ENCODE measurements around the gene EPB41L4A. TPM values are rescaled to one million over a fixed set of nuclear protein-coding genes. Genes with fewer than 3 reads are reported as not detected.

Gene EPB41L4A
- total RNA-seq, 1 experiment from 2014 or later = not detected

GRCh38 chr5:112146323-112147226 lies 272.5 kb downstream of the EPB41L4A start:
- in situ Hi-C loops (cut with HindIII; ENCODE audit: low sequenced_read_pairs) = no loop called here
- DNase-seq (ENCODE audit: low spot score) = peak; percentile 94

DNA sequence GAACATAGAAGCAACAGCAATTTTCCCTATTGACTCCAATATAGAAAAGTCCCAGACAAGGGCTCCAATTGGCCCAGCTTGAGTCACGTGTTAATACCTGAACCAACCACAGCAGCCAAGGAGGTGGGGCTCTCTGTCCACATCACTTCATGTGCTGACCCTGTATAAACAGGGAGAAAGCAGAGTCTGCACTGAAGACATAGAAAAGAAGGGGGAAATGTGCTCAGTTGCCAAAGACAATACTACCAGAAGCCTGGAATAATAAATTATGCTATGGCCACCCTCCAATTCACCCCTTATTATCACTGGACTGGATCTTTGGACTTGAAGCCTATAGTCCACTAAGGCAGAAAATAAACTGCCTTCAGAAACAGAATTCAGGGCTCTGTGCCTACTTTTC lies 275.4 kb downstream of the EPB41L4A start:
- in situ Hi-C loops (cut with HindIII; ENCODE audit: low sequenced_read_pairs) = no loop called here
- no peak for DNase-seq (ENCODE audit: low spot score)

DNA sequence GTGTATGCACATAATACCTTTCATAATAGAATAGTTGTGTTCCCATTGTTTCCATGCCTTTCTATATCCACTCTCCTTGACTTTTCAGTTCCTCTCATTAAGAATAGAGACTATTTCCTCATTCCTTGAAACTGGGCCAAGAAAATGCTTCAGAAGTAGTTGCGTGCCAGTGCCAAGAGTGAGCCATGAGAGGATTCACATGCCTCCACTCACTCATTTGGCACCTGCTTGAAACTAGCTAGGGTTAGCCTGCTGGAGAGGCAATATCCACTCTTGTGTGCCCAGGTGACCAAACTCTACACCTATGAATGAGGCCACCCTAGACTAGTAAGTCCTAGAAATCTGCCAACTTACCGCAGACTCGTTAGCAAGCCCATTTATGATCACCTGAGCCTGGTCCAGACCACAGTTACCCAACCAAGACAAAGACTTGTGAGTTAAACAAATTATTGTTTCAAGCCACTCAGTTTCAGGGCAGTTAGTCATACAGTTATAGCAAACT lies 276.3 kb downstream of the EPB41L4A start:
- in situ Hi-C loops (cut with HindIII; ENCODE audit: low sequenced_read_pairs) = no loop called here

DNA sequence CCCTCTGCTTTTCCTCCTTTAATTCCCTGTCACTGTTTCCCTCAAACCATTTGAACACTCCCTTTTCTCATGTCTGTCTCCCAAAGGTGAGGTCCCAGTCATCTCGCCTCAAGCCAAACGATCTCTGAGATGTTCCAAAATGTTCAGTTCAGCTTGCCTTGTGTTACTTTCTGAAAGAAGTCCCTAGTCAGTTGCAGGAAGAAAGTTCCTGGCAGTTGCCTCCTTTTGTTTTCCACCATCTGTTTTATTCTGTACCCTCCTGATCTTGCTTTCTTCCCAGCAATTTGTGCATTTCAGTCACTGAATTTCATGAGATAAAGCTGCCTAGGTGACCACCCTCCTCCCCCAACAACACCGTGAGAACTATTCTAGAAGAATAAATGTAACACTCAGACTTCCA lies 277.5 kb downstream of the EPB41L4A start:
- in situ Hi-C loops (cut with HindIII; ENCODE audit: low sequenced_read_pairs) = no loop called here
- peak; percentile 66 for DNase-seq (ENCODE audit: low spot score)

More for the DNA sequence above, 276.3 kb downstream of the EPB41L4A start:
- peak; percentile 40 for DNase-seq (ENCODE audit: low spot score)

DNA sequence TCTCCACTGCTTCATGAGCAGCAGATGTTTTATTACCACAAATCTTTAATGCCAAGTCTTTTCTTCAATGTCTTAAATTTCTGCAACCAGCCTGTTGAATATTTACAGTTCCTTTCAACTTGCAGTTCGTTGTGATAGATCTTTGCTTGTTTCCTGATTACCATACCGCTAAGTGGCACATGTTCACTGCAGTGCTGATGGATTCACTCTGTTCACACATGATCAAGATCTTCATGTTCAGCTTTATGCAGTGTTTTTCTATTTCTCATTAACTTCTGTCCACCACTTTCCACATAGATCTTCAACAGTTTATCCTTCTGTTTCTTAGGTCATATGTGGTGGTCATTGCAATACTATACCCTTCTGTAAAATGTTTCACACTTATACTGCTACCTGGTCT lies 280.6 kb downstream of the EPB41L4A start:
- in situ Hi-C loops (cut with HindIII; ENCODE audit: low sequenced_read_pairs) = no loop called here
- no peak for DNase-seq (ENCODE audit: low spot score)

- in situ Hi-C loops (cut with HindIII; ENCODE audit: low sequenced_read_pairs) = no loop called here
- DNase-seq (ENCODE audit: low spot score) = no peak
Observed at GRCh38 chr5:112136773-112137172, 282.3 kb downstream of the EPB41L4A start.

DNA sequence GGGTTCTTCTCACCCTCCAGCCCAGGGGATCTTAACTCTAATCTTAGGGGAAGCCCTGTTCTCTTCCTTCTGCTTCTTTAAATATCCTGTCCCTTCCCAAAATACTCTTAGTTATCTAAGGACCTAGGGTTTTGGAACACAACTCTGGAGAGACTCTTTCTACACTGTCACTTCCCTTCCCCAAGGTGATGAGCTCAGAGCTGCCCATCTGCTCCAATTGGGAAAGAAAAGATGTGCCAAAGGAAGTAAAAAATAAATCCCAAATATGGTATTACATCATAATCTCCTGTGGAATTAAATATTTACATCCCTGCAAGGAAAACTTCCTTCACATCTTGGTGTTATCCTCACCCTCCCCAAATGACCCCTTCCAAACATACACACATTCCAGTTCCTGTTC lies 291.2 kb downstream of the EPB41L4A start:
- in situ Hi-C loops (cut with HindIII; ENCODE audit: low sequenced_read_pairs) = no loop called here
- peak; percentile 96 for DNase-seq (ENCODE audit: low spot score)

- no peak for DNase-seq (ENCODE audit: low spot score)
- in situ Hi-C loops (cut with HindIII; ENCODE audit: low sequenced_read_pairs) = no loop called here
Observed at GRCh38 chr5:112126982-112127381, 292.1 kb downstream of the EPB41L4A start.

DNA sequence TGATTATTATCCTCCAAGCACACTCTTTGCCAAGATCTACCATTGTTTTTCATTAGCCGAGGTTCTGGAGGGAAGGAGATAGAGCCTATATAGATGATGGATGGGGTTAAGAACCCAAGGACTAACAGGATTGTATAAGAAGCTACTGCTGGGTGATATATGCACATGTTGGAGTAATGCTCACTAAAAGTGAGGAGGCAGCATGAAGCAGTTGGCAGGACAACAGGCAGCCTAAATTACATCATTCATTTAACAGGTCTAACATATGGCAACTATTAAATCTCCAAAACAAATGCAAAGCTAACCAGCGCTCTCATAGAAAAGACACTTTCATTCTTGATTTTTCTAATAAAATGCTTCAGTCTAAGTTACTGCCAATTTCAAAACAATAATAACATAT lies 293.2 kb downstream of the EPB41L4A start:
- in situ Hi-C loops (cut with HindIII; ENCODE audit: low sequenced_read_pairs) = no loop called here
- peak; percentile 95 for DNase-seq (ENCODE audit: low spot score)

GRCh38 chr5:112124788-112125187 lies 294.3 kb downstream of the EPB41L4A start:
- peak; percentile 97 for DNase-seq (ENCODE audit: low spot score)
- in situ Hi-C loops (cut with HindIII; ENCODE audit: low sequenced_read_pairs) = no loop called here

DNA sequence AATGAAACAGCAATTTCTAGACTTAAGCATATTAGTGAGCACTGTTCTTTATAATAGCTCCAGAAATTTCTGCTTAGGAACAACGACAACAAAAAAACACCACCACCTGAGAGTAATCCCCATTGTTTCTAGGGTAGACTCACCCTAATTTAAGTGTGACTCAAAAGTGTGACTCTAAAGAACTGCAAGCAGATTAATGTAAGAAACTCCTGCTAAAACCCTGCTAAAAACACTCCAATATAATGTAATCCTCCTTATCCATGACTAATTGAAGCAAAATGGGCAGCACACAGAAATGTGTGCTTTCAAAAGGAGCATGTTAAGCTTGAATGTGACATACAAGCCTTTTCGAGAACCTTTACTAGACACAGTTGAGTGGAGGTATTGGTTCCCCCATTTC lies 296.0 kb downstream of the EPB41L4A start:
- in situ Hi-C loops (cut with HindIII; ENCODE audit: low sequenced_read_pairs) = no loop called here
- no peak for DNase-seq (ENCODE audit: low spot score)

DNA sequence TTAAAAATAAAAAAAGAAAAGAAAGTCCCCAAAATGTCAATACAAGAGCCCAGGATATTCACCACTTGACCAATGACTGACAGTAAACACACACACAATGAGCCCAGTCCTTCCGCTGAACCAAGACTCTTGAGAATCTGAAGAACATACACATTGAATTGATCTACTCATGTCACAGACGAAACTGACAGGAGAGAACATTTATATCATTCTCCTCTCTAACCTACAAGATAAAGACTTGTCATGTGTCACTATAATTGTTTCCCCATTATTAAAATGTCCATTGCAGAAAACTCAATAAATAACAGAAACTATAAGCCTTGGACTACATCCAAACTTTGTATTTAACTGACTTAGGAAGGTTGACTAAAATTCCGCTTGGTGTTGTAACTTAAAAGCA lies 296.7 kb downstream of the EPB41L4A start:
- no peak for DNase-seq (ENCODE audit: low spot score)
- in situ Hi-C loops (cut with HindIII; ENCODE audit: low sequenced_read_pairs) = no loop called here

GRCh38 chr5:112121258-112121657 lies 297.8 kb downstream of the EPB41L4A start:
- DNase-seq (ENCODE audit: low spot score) = no peak
- in situ Hi-C loops (cut with HindIII; ENCODE audit: low sequenced_read_pairs) = no loop called here

DNA sequence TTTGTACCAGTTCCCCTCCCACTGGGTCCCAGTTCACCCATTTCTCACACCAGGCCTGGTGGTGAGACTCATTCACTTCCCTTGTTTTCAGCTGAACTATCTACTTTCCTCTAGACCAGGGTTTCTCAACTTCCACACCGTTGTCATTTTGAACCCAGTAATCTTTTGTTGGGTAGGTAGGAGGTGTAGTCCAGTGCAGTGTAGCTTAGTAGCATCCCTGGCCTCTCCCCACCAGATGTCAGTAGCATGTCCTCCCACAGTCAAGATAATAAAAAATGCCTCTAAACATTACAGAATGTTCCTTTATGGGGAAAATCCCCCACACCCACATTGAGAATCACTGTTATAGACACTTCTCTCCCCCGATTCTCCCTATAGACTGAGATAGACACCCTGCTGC lies 299.1 kb downstream of the EPB41L4A start:
- in situ Hi-C loops (cut with HindIII; ENCODE audit: low sequenced_read_pairs) = no loop called here
- DNase-seq (ENCODE audit: low spot score) = no peak

DNA sequence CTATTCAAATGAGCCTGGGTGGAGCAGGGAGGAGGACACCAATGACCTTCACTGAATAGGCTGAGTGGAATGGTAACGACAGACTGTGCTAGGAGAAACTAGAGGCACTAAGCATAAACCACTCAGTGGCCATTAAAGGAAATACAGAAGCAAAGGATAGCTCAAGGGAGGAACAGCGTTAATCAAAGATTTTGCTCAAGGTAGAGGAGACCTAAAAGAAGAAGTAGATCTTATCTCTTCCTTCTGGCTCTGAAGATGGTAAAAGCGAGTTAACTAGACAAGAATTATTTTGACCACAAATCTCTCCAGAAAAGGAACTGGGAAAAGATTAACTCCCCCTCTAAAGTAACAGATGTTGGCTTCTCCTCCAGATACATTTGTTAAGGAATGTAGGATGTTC lies 299.6 kb downstream of the EPB41L4A start:
- no peak for DNase-seq (ENCODE audit: low spot score)
- in situ Hi-C loops (cut with HindIII; ENCODE audit: low sequenced_read_pairs) = no loop called here

- in situ Hi-C loops (cut with HindIII; ENCODE audit: low sequenced_read_pairs) = no loop called here
- no peak for DNase-seq (ENCODE audit: low spot score)
Observed at GRCh38 chr5:112117551-112117950, 301.5 kb downstream of the EPB41L4A start.

- in situ Hi-C loops (cut with HindIII; ENCODE audit: low sequenced_read_pairs) = no loop called here
- DNase-seq (ENCODE audit: low spot score) = peak; percentile 37
Observed at GRCh38 chr5:112116371-112116770, 302.7 kb downstream of the EPB41L4A start.

DNA sequence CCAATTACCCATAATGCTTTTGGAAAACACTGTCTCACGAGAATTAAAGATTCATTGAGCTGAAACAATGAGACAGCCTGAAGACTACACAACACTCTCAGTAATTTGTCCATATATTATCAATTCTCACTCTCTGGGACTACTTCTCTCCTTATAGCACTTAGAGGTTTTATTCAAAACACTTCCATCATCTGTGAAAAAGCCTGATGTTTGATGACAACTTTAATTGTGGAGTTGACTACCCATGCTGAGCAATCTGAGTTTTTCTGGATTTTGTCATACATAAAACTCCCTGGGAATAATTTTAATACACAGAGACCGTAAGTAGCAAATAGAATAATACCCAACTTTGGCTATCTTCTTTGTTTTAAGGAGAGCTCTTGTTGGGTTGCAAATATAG lies 305.5 kb downstream of the EPB41L4A start:
- DNase-seq (ENCODE audit: low spot score) = no peak
- in situ Hi-C loops (cut with HindIII; ENCODE audit: low sequenced_read_pairs) = no loop called here
